Caco-2 (cell line): Measurements from ENCODE around the gene GSTT4. TPM values are rescaled to one million over a fixed set of nuclear protein-coding genes. Genes with fewer than 3 reads are reported as not detected.

Experiments used
- BruUV-seq: library from RNA; stranded (reverse); fragments of 400-500 nt; replicated peaks from 2 replicates; lab custom pipeline; 2021; lab: Mats Ljungman, UMichigan
- CTCF ChIA-PET: fragments of 300-600 bp; sonication (Branson Sonifier 250); formaldehyde crosslinking; loops from one replicate; lab custom pipeline; 2022; ENCODE audit warnings: antibody characterized with exemption; lab: Charles Lee
- POLR2A ChIA-PET: fragments of 300-600 bp; sonication (Branson Sonifier 250); formaldehyde crosslinking; loops from one replicate; lab custom pipeline; 2022; ENCODE audit warnings: antibody characterized with exemption; lab: Charles Lee
- DNase-seq, 2 experiments: peaks; one replicate each; pipeline versions ENCODE4 v3.0.0 to v3.0.0-alpha.2; 2020 to 2022
- H3K27me3 ChIP-seq: replicated peaks from 2 replicates; pipeline ENCODE4 v1.6.0; 2011; ENCODE audit warnings: low read length; ENCODE audit not compliant: control insufficient read depth, insufficient read depth
- H3K36me3 ChIP-seq: 2 replicates; pipeline ENCODE4 v1.5.1; 2011; ENCODE audit warnings: low read length; ENCODE audit not compliant: control insufficient read depth, insufficient read depth
- H3K4me1 ChIP-seq: fragments of 250-450 bp; sonication (Bioruptor Pico); 2 replicates; pipeline ENCODE4 v1.5.1; 2020; ENCODE audit warnings: mild to moderate bottlenecking
- H3K4me3 ChIP-seq: 2 replicates; pipeline ENCODE4 v1.5.1; 2011; ENCODE audit warnings: low read depth, mild to moderate bottlenecking, control low read depth, low read length
- H3K9me3 ChIP-seq: fragments of 250-450 bp; sonication (Bioruptor Pico); 2 replicates; pipeline ENCODE4 v1.5.1; 2020; ENCODE audit warnings: mild to moderate bottlenecking, moderate library complexity
- H3K27ac Mint-ChIP-seq: one replicate; pipeline ENCODE4 v1.8.0; 2022; ENCODE audit warnings: mixed read lengths; ENCODE audit not compliant: unreplicated experiment
- H3K27me3 Mint-ChIP-seq: one replicate; pipeline ENCODE4 v1.8.0; 2022; ENCODE audit warnings: mixed read lengths; ENCODE audit not compliant: insufficient read depth, unreplicated experiment
- H3K36me3 Mint-ChIP-seq: one replicate; pipeline ENCODE4 v1.8.0; 2022; ENCODE audit warnings: mild to moderate bottlenecking, mixed read lengths; ENCODE audit not compliant: insufficient read depth, unreplicated experiment
- H3K4me1 Mint-ChIP-seq: one replicate; pipeline ENCODE4 v1.8.0; 2022; ENCODE audit warnings: low read depth, mixed read lengths; ENCODE audit not compliant: unreplicated experiment
- H3K4me3 Mint-ChIP-seq: one replicate; pipeline ENCODE4 v1.8.0; 2022; ENCODE audit warnings: mild to moderate bottlenecking, moderate library complexity, mixed read lengths; ENCODE audit not compliant: unreplicated experiment
- H3K9me3 Mint-ChIP-seq: one replicate; pipeline ENCODE4 v1.8.0; 2022; ENCODE audit warnings: mixed read lengths; ENCODE audit not compliant: unreplicated experiment
- CTCF ChIP-seq, 2 experiments: fragments of 200-600 bp in 1 of 2; IDR thresholded peaks; 1 replicate in 1 of 2; 2 replicates in 1 of 2; pipeline versions ENCODE4 v1.5.1 to v1.8.0; 2011 to 2022; ENCODE audit warnings: antibody characterized with exemption in 1 of 2, control low read depth in 1 of 2, inconsistent platforms in 1 of 2, low read depth in 1 of 2, low read length in 1 of 2, mild to moderate bottlenecking in 1 of 2, moderate library complexity in 1 of 2; ENCODE audit not compliant: insufficient read depth in 1 of 2, severe bottlenecking in 1 of 2, unreplicated experiment in 1 of 2
- intact Hi-C: fragments of 100-400 bp; cut with micrococcal nuclease; formaldehyde crosslinking; loops from one replicate; pipeline ENCODE4 v1.10.0; 2022; ENCODE audit not compliant: unreplicated experiment
- total RNA-seq: library from RNA; stranded (reverse); gene quantifications from 2 replicates; pipeline ENCODE4 v1.2.3, GENCODE V29; 2022

The GSTT4 gene
- total RNA-seq, 1 experiment from 2014 or later, result 0.16 TPM

- ChIA-PET CTCF (no interaction called here), POLR2A (no interaction called here)
- no TSS peak for BruUV-seq
- H3K9me3 ChIP-seq, result no peaks in the 10 kb centered on the region
- no peak overlapping the region for H3K27ac Mint-ChIP-seq
- no peaks in the 10 kb centered on the region for H3K4me1 Mint-ChIP-seq
- intact Hi-C loops, result no loop called here
- H3K27me3 Mint-ChIP-seq, result no peaks in the 10 kb centered on the region
- H3K9me3 Mint-ChIP-seq, result no peaks in the 10 kb centered on the region
- no peaks in the 10 kb centered on the region for H3K36me3 Mint-ChIP-seq
- no peaks in the 10 kb centered on the region for H3K36me3 ChIP-seq
- H3K4me3 ChIP-seq, result no peak overlapping the region
- no peak overlapping the region for H3K4me3 Mint-ChIP-seq
- H3K4me1 ChIP-seq, result no peaks in the 10 kb centered on the region
- H3K27me3 ChIP-seq, result no peaks in the 10 kb centered on the region
- DNase-seq, result no peak
- no peak for TF ChIP-seq CTCF (IDR thresholded peaks at IDR 0.05; ENCODE audit: insufficient read depth in 1 of 2, low read depth in 1 of 2, low read length in 1 of 2, severe bottlenecking in 1 of 2, unreplicated experiment in 1 of 2)
These were observed 20.2 kb upstream of the GSTT4 start for GRCh38 chr22:24025475-24025874.

DNA sequence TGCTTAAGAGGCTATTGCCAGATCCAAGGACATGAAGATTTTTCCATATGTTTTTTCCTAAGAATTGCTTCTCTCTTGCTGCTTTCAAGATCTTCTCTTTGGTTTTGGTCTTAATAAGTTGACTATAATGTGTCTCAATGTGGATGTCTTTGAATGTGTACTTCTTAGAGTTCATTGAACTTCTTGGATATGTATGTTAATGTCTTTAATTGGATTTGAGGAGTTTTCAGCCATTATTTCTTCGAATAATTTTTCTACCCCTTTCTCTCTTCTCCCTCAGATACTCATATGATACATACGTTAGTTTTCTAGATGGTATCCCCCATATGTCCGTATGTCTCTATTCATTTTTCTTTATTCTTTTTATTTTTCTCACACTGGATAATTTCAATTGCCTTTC is 19.1 kb upstream of the GSTT4 start:
- no peaks in the 10 kb centered on the region for H3K36me3 Mint-ChIP-seq
- TF ChIP-seq CTCF (IDR thresholded peaks at IDR 0.05; ENCODE audit: insufficient read depth in 1 of 2, low read depth in 1 of 2, low read length in 1 of 2, severe bottlenecking in 1 of 2, unreplicated experiment in 1 of 2), result no peak
- H3K4me1 Mint-ChIP-seq, result no peaks in the 10 kb centered on the region
- no peaks in the 10 kb centered on the region for H3K4me1 ChIP-seq
- H3K4me3 ChIP-seq, result no peak overlapping the region
- H3K4me3 Mint-ChIP-seq, result no peak overlapping the region
- H3K36me3 ChIP-seq, result no peaks in the 10 kb centered on the region
- H3K27me3 ChIP-seq, result no peaks in the 10 kb centered on the region
- H3K9me3 ChIP-seq, result no peaks in the 10 kb centered on the region
- no peaks in the 10 kb centered on the region for H3K27me3 Mint-ChIP-seq
- ChIA-PET CTCF (no interaction called here), POLR2A (no interaction called here)
- no peak for DNase-seq
- no peak overlapping the region for H3K27ac Mint-ChIP-seq
- no TSS peak for BruUV-seq
- intact Hi-C loops, result no loop called here
- H3K9me3 Mint-ChIP-seq, result no peaks in the 10 kb centered on the region

GRCh38 chr22:24023204-24023789 is 18.0 kb upstream of the GSTT4 start:
- ChIA-PET POLR2A (no interaction called here), CTCF (interaction anchor here (0.7 kb wide), 1 partner anchor 472 kb away, joined by 3 read pairs; the partner anchor contains the start of gene UPB1)
- no peak for TF ChIP-seq CTCF (IDR thresholded peaks at IDR 0.05; ENCODE audit: insufficient read depth in 1 of 2, low read depth in 1 of 2, low read length in 1 of 2, severe bottlenecking in 1 of 2, unreplicated experiment in 1 of 2)
- Histone ChIP-seq H3K36me3 (no peaks in the 10 kb centered on the region), H3K4me1 (no peaks in the 10 kb centered on the region), H3K9me3 (no peaks in the 10 kb centered on the region), H3K4me3 (no peak overlapping the region), H3K27me3 (no peaks in the 10 kb centered on the region)
- BruUV-seq, result no TSS peak
- intact Hi-C loops, result no loop called here
- H3K27me3 Mint-ChIP-seq, result no peaks in the 10 kb centered on the region
- H3K27ac Mint-ChIP-seq, result no peak overlapping the region
- H3K9me3 Mint-ChIP-seq, result no peaks in the 10 kb centered on the region
- no peak overlapping the region for H3K4me3 Mint-ChIP-seq
- no peak for DNase-seq
- H3K36me3 Mint-ChIP-seq, result peaks cover 4% of the 10 kb centered on the region
- H3K4me1 Mint-ChIP-seq, result no peaks in the 10 kb centered on the region
